DMS79 treated with DMSO at 0.1 percent for 48 hours (cell line): ENCODE data around the gene APCDD1L.
A peak's percentile ranks its signal among the peaks of the same experiment; 100 is the strongest.
"Not testable (repeated sequence)": the region's sequence is repeated elsewhere in the genome, so short reads cannot be mapped to it uniquely, and the experiment has no call there.

Source experiments
- DNase-seq: peaks from one replicate; lab custom pipeline; 2025; lab: John Stamatoyannopoulos, UW

The APCDD1L gene

DNA sequence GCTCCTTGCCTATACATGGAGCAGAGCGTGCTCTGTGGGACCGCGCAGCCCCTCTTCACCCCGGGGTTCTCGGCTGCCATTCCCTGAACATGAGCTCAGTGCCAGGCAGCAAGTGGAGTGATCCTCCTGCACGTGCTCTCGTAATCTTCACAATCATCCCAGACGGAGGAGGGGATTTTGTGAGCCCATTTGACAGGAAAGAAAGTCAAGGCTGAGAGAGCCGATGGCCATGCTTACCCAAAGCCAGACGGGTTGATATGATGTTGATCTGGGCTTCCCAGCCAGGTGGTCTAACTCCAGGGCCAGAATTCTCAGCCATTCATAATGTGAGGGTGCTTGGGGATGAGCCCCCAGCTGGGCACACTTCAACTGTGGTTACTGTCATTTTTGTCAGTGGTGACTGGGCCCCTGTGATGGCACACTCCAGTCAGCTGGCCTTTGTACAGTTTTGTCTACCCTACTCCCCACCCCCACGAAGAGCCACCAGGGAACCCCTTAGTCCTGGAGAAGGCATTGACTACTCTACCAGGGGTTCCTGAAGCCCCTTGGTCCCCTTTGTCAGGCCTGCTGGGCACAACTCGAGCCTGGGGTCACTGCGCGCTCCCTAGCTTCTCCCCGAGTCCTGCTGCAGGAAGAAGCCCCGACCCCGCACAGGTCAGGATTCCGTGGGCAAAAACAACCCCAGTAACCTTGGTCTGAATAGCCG is 1.5 kb downstream of the APCDD1L start:
- no peak for DNase-seq

DNA sequence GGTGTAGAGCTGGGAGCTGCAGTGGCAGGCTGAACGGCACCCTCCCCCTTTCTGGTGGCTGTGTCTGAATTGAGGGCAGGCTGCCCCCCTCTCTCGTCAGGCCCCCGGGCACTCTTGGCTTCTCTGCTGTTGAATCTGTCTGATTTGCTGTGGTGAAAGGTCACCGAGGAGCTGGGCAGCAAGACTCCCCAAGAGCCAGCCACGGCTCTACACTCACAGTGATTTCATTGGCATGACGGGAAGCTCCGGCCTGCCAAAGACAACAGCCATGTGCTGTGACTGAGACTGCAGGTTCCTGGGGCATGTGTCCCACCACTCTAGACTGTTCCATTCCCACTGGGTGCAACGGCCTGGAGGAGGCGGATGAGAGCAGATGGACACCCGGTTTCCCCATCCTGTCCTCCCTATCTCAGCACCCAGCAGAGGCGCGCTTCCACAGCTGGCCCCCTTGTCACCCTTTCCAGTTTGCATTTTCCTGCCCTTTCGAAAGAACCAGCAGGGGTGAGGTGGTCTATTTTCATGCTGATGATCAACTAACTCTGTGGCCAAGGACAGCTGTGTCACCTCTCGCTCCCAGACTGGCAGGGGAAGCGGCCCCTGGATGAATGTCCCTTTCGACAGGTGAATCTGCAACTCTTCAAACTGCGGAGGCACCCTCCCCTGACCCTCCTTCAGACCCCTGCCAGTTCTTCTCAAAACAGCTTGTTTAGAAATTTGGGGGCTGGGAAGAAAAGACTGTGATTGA is 2.2 kb downstream of the APCDD1L start:
- no peak for DNase-seq

DNA sequence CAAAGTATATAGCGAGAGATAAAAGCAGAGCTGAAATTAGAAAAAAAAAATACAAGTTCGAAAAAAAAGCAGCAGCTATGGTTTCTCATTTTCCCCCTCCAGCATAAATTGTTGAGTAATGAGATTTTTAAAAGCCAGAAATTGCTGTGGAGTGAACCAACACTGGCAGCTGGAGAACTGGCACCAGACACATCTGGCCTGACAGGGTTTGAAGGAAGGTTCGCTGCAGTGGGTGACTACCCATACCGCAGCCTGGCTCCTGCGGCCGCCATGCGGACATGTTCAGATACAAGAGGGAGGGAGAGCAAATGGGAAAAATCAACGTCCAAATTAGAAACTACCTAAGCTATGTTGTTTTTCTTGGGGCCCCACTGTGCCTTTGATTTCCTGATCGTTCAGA is 3.3 kb downstream of the APCDD1L start:
- DNase-seq, result no peak

DNA sequence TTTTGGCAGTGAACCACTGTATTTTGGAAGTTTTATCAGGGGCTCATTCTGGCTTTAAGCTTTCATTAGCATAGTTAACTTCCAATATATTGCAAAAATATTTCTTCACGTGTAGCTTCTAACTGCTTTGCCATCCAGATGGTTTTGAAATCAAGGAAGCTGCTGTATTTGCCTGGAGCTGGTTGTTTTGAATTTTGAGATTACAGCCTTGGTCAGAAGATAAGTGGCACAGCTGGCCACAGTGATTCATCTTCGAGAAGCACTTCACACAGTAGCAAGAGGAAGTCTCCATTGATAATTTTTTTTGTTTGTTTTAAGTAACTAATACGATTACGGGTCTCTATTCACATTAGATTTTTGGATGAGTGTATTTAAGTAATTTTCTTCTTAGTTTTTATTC is 3.8 kb downstream of the APCDD1L start:
- peak; percentile 50 for DNase-seq

GRCh38 chr20:58510921-58511320 is 4.3 kb downstream of the APCDD1L start:
- DNase-seq, result no peak

DNA sequence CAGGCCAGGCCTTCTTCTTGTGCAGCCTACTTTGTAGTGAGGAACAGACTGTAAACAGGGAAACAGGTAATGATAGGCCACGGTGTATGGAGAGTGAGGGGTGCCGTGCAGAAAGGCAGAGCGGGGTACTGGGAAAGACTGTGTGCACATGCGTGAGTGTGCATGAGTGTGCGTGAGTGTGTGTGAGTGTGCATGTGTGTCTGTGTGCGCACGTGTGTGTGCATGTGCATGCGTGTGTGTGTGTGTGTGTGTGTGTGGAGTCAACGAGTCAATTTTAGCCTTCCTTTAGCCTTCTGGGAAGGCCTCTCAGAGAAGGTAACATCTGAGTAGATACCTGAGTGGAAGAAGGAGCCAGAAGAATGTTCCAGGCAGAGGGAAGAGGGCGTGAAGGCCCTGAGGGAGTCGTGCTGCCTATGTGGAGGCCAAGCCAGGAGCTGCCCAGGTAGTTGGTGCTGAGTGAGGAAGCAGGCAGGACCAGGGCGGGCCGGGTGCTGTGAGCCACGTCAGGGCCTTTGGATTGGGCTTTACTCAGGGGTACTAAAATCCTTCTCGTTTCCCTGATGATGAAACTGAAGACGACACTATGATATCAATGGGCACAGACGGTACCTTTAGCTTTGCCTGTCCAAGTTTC is 6.3 kb downstream of the APCDD1L start:
- DNase-seq, result no peak

- not testable (repeated sequence) for DNase-seq
Measured at GRCh38 chr20:58506999-58507398, 8.2 kb downstream of the APCDD1L start.

- no peak for DNase-seq
Measured at GRCh38 chr20:58504566-58504965, 10.6 kb downstream of the APCDD1L start.

- DNase-seq, result no peak
Measured at GRCh38 chr20:58503668-58504067, 11.5 kb downstream of the APCDD1L start.

GRCh38 chr20:58500256-58500655 is 14.9 kb downstream of the APCDD1L start:
- DNase-seq, result no peak

DNA sequence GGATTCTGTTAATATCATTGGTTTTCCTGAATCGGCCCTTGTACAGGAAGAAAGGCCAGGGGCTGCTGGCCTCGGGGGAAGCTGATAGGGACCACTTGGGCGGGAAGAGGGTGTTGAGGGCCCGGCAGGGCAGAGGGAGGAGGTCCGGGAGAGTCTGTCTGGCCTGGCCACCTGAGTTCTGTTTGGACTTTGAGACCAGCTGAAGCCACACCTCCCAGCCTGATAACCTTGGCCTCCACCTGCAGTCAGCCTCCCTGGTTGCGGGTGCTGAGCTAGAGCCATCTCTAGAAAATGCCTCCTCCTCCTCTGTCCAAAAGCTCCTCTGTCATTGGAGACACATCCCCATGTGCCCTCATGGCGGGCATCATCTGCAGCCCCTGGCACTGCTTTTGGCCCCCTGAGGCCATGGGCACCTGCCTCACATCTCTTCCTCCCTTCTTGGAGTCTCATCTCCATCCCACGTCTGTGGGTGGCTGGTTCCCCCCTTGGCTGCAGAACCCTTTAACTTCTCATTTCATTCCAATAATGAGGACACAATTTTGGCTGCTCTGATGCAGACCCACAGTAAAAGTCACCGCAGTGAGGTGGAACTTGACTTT is 16.6 kb downstream of the APCDD1L start:
- DNase-seq, result no peak

DNA sequence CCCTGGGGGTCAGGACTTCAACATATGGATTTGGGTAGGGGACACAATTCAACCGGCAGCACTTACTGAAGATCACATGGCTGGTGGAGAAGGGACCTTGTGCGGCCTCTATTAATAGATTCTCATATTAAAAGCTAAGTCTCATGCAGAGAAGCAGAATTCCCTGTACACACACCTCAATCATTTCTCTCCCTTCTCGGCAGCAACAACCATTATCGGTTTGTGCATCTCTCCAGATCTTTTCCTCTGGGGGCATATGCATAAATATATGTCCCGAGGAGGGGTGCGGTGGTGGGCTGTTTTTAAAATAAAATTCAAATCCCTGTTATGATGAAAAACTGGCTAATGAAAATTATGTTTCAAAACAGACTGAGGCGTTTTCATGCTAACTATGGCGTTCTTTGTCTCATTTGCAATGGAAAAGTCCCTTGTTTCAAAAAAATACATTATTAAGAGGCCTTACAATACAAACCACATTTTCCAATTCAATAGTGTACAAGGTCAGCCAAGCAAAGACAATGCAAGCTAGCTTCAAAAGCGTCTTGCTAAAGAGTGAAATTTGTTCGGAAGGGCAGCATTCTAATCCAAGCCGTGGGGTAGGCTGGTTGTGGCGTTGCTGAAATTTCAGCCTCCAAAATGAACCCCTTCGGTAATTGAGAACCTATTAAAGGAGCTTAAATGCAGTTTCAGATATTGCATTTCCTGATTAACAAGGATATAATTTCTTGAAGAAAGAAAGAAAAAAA is 17.3 kb downstream of the APCDD1L start:
- DNase-seq, result no peak

DNA sequence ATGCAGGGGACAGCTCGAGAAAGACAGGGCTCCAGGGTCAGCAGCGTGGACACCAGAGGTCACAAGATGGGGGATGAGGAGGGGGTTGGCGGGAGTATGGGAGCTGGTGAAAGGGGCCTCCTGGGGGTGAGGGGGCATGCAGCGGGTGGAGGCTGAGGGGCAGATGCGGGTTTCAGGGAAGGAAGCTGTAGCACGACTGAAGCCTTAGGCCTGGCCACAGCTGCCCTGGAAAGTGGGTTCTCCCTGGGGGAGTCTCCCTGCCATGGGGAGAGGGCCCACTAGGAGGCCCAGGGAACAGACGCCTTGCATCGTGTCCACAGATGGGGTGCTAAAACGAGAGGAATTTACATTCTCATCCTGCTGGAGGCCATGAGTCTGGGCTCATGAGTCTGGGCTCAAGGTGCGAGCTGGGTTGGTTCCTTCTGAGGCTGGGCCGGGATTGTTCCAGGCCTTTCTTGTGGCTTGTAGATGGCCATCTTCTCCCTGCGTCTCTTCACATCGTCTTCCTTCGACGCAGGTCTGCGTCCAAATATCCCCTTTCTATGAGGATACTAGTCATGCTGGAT is 18.0 kb downstream of the APCDD1L start:
- DNase-seq, result no peak

GRCh38 chr20:58496429-58496769 is 18.8 kb downstream of the APCDD1L start:
- no peak for DNase-seq

GRCh38 chr20:58495623-58496428 is 19.4 kb downstream of the APCDD1L start:
- DNase-seq, result no peak

- DNase-seq, result no peak
Measured at GRCh38 chr20:58494923-58495622, 20.1 kb downstream of the APCDD1L start.

GRCh38 chr20:58492795-58493524 is 22.2 kb downstream of the APCDD1L start:
- no peak for DNase-seq

GRCh38 chr20:58492074-58492718 is 23.0 kb downstream of the APCDD1L start:
- no peak for DNase-seq

DNA sequence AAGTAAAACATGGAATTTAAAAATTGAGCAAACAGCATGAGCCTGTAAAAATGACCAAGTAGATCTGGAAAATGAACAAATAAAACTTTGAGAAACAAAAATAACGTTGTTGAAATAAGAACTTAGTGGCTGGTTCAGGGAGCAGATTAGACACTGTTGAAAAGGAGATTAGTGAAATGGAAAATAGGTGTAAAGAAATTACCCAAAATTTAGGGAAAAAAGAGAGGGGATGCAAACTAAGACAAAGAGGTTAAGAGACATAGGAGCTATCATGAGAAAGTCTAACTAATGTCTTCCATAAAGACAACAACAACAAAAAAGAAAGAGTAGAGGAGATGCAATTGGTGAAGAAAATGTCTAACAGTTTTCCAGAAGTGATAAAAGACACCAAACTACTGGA is 29.0 kb downstream of the APCDD1L start:
- no peak for DNase-seq
